ENCODE measurements around the gene GCNA. TPM values are rescaled to one million over a fixed set of nuclear protein-coding genes. Genes with fewer than 3 reads are reported as not detected.
"Not testable (repeated sequence)": the region's sequence is repeated elsewhere in the genome, so short reads cannot be mapped to it uniquely, and the experiment has no call there.

Gene GCNA
- total RNA-seq, 1 donor from 2014 or later, result 4.6 TPM

GRCh38 chrX:71577682-71578081, 555 bp upstream of the GCNA start:
- no peak for TF ChIP-seq CTCF (IDR thresholded peaks at IDR 0.05)
- H3K36me3 Mint-ChIP-seq (ENCODE audit: unreplicated experiment), result peaks cover 22% of the 10 kb centered on the region
- H3K9me3 Mint-ChIP-seq (ENCODE audit: unreplicated experiment), result peaks cover 1% of the 10 kb centered on the region

GRCh38 chrX:71579136-71579989, 1.1 kb downstream of the GCNA start:
- Mint-ChIP-seq H3K9me3 (ENCODE audit: unreplicated experiment) (peaks cover 3% of the 10 kb centered on the region), H3K27ac (ENCODE audit: unreplicated experiment) (peak overlapping the region; percentile 3), H3K36me3 (ENCODE audit: unreplicated experiment) (peaks cover 19% of the 10 kb centered on the region), H3K4me1 (ENCODE audit: unreplicated experiment) (peaks cover under 1% of the 10 kb centered on the region), H3K27me3 (ENCODE audit: unreplicated experiment) (no peaks in the 10 kb centered on the region), H3K4me3 (ENCODE audit: unreplicated experiment) (no peak overlapping the region)
- no peak for DNase-seq (ENCODE audit: extremely low spot score, unreplicated experiment)
- no peak for TF ChIP-seq CTCF (IDR thresholded peaks at IDR 0.05)

More at GRCh38 chrX:71577682-71578081, 555 bp upstream of the GCNA start:
- Mint-ChIP-seq H3K27me3 (ENCODE audit: unreplicated experiment) (no peaks in the 10 kb centered on the region), H3K27ac (ENCODE audit: unreplicated experiment) (no peak overlapping the region), H3K4me3 (ENCODE audit: unreplicated experiment) (no peak overlapping the region), H3K4me1 (ENCODE audit: unreplicated experiment) (peaks cover 2% of the 10 kb centered on the region)
- no peak for DNase-seq (ENCODE audit: extremely low spot score, unreplicated experiment)

- H3K4me1 Mint-ChIP-seq (ENCODE audit: unreplicated experiment), result no peaks in the 10 kb centered on the region
- H3K27me3 Mint-ChIP-seq (ENCODE audit: unreplicated experiment), result no peaks in the 10 kb centered on the region
Measured at GRCh38 chrX:71579990-71580380, 1.7 kb downstream of the GCNA start.

GRCh38 chrX:71581210-71581609, 3.0 kb downstream of the GCNA start:
- H3K9me3 Mint-ChIP-seq (ENCODE audit: unreplicated experiment), result peaks cover 9% of the 10 kb centered on the region
- H3K4me1 Mint-ChIP-seq (ENCODE audit: unreplicated experiment), result no peaks in the 10 kb centered on the region
- DNase-seq (ENCODE audit: extremely low spot score, unreplicated experiment), result no peak
- H3K27me3 Mint-ChIP-seq (ENCODE audit: unreplicated experiment), result no peaks in the 10 kb centered on the region
- H3K27ac Mint-ChIP-seq (ENCODE audit: unreplicated experiment), result no peak overlapping the region
- no peak for TF ChIP-seq CTCF (IDR thresholded peaks at IDR 0.05)
- H3K36me3 Mint-ChIP-seq (ENCODE audit: unreplicated experiment), result peaks cover 16% of the 10 kb centered on the region
- H3K4me3 Mint-ChIP-seq (ENCODE audit: unreplicated experiment), result no peak overlapping the region

More at GRCh38 chrX:71579990-71580380, 1.7 kb downstream of the GCNA start:
- Mint-ChIP-seq H3K9me3 (ENCODE audit: unreplicated experiment) (peaks cover 3% of the 10 kb centered on the region), H3K36me3 (ENCODE audit: unreplicated experiment) (peaks cover 16% of the 10 kb centered on the region), H3K4me3 (ENCODE audit: unreplicated experiment) (no peak overlapping the region), H3K27ac (ENCODE audit: unreplicated experiment) (peak overlapping the region; percentile 3)
- no peak for DNase-seq (ENCODE audit: extremely low spot score, unreplicated experiment)
- TF ChIP-seq CTCF (IDR thresholded peaks at IDR 0.05), result no peak

GRCh38 chrX:71586929-71587328, 8.7 kb downstream of the GCNA start:
- no peak for DNase-seq (ENCODE audit: extremely low spot score, unreplicated experiment)
- no peak for TF ChIP-seq CTCF (IDR thresholded peaks at IDR 0.05)
- H3K36me3 Mint-ChIP-seq (ENCODE audit: unreplicated experiment), result peaks cover 6% of the 10 kb centered on the region
- no peaks in the 10 kb centered on the region for H3K27me3 Mint-ChIP-seq (ENCODE audit: unreplicated experiment)
- H3K9me3 Mint-ChIP-seq (ENCODE audit: unreplicated experiment), result peaks cover 15% of the 10 kb centered on the region
- H3K4me1 Mint-ChIP-seq (ENCODE audit: unreplicated experiment), result no peaks in the 10 kb centered on the region
- no peak overlapping the region for H3K4me3 Mint-ChIP-seq (ENCODE audit: unreplicated experiment)
- H3K27ac Mint-ChIP-seq (ENCODE audit: unreplicated experiment), result no peak overlapping the region

GRCh38 chrX:71593210-71593609, 15.0 kb downstream of the GCNA start:
- not testable (repeated sequence) for H3K4me3 Mint-ChIP-seq (ENCODE audit: unreplicated experiment); H3K4me1 Mint-ChIP-seq (ENCODE audit: unreplicated experiment); H3K27ac Mint-ChIP-seq (ENCODE audit: unreplicated experiment); H3K9me3 Mint-ChIP-seq (ENCODE audit: unreplicated experiment); H3K27me3 Mint-ChIP-seq (ENCODE audit: unreplicated experiment); DNase-seq (ENCODE audit: extremely low spot score, unreplicated experiment)
- H3K36me3 Mint-ChIP-seq (ENCODE audit: unreplicated experiment), result peaks cover 12% of the 10 kb centered on the region

Data from osteocyte (in vitro differentiated cells).